ENCODE data around the gene CISH.

Gene CISH

DNA sequence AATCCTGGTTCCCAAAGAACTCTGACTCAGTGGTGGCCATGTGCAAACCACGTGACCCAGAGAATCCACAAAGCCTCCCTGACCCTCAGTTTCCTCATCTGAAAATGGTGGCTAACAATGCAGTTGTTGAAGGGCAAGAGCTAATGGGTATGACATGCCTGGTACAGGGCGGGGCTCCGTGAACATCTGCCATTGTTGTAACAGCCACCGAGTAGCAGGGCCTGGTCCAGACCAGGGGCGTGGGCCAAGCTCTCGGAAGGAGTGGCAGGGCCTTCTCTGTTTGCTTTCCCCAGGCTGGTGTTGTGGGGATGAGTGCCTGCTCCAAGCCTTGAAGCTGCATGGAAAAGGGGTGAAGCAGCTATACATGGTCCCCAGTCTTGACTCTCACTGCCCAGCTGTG, 18.8 kb upstream of the CISH start:
- TF ChIP-seq, protein P1, sequence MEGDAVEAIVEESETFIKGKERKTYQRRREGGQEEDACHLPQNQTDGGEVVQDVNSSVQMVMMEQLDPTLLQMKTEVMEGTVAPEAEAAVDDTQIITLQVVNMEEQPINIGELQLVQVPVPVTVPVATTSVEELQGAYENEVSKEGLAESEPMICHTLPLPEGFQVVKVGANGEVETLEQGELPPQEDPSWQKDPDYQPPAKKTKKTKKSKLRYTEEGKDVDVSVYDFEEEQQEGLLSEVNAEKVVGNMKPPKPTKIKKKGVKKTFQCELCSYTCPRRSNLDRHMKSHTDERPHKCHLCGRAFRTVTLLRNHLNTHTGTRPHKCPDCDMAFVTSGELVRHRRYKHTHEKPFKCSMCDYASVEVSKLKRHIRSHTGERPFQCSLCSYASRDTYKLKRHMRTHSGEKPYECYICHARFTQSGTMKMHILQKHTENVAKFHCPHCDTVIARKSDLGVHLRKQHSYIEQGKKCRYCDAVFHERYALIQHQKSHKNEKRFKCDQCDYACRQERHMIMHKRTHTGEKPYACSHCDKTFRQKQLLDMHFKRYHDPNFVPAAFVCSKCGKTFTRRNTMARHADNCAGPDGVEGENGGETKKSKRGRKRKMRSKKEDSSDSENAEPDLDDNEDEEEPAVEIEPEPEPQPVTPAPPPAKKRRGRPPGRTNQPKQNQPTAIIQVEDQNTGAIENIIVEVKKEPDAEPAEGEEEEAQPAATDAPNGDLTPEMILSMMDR (IDR thresholded peaks at IDR 0.05; ENCODE audit: low read depth, low read length) = no peak
- no peak overlapping the region for H3K4me3 ChIP-seq (replicated peaks in 1 of 2; ENCODE audit: low read depth in 2 of 2, low read length in 2 of 2)
- DNase-seq (ENCODE audit: low read depth in 2 of 2) = no peak

DNA sequence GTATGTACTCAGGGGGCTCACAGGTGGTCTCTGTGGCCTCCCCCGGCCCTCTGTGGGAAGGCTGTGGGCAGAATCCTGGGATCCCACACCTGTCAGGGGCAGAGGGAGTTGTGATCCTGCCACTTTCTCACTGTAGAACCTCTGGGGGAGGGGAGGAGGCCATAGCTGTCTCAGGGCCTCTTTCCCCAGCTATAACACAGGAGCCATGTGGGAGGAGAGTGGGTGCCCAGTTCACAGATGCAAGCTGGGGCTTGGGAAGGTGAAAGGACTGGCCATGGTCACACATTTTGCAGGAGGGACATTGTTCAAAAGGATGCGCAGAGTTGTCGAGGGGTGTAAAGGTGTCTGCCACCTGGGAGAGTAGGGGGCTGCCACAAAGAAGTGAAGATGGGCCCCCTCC, 17.0 kb upstream of the CISH start:
- no peak for DNase-seq (ENCODE audit: low read depth in 2 of 2)
- TF ChIP-seq, protein P1 (IDR thresholded peaks at IDR 0.05; ENCODE audit: low read depth, low read length) = no peak
- no peak overlapping the region for H3K4me3 ChIP-seq (replicated peaks in 1 of 2; ENCODE audit: low read depth in 2 of 2, low read length in 2 of 2)

DNA sequence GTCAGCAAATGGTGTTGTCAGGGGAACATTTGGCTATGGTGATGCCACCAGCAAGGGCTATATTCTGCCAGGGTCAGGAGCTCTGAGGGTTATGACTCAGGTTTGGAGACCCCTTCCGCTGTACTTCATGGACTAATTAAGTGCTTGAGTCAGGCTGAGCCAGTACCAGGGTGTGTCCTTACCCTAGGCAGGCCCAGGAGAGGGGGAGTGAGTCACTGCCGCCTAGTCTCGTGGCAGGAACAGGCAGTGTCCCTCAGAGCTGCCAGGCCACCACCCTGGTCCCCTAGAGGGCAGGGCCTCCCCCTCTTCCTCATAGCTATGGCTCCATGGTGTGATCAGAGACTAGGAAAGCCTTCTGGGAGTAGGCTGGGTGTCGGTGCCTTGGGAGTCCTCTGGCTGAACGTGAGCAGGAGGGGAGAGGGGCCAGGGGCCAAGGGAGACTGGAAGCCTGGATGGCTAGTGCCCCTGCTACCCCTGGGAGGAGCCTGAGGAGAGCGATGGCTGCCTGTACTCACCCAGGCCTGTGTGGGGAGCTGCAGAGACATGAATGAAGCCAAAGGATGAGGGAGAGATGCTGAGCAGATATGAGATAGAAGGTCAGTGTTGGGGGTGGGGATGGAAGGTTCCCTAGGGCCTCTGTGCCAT, 16.0 kb upstream of the CISH start:
- DNase-seq (ENCODE audit: low read depth in 2 of 2) = peak; percentile 40 to 72
- H3K4me3 ChIP-seq (replicated peaks in 1 of 2; ENCODE audit: low read depth in 2 of 2, low read length in 2 of 2) = no peak overlapping the region
- TF ChIP-seq, protein P1 (IDR thresholded peaks at IDR 0.05; ENCODE audit: low read depth, low read length) = peak; percentile 41

DNA sequence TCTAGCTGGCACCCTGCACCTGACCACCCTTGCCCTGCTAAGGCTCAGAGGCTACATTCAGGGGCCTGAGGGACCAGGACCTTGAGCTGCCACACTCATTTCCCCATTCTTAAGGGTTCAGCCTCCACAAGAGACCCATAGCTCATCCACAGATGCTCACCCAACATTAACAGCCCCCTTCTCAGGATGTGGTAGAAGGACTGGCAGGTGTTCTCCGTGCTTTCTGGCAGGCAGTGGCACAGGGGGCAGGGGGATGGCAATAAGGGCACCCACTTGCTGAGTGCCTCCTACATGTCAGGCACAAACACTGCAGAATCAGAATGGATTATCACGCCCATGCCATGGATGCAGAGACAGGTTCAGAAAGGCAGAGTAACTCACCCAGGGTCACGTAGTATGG, 14.8 kb upstream of the CISH start:
- no peak for DNase-seq (ENCODE audit: low read depth in 2 of 2)
- TF ChIP-seq, protein P1 (IDR thresholded peaks at IDR 0.05; ENCODE audit: low read depth, low read length) = no peak
- no peak overlapping the region for H3K4me3 ChIP-seq (replicated peaks in 1 of 2; ENCODE audit: low read depth in 2 of 2, low read length in 2 of 2)

DNA sequence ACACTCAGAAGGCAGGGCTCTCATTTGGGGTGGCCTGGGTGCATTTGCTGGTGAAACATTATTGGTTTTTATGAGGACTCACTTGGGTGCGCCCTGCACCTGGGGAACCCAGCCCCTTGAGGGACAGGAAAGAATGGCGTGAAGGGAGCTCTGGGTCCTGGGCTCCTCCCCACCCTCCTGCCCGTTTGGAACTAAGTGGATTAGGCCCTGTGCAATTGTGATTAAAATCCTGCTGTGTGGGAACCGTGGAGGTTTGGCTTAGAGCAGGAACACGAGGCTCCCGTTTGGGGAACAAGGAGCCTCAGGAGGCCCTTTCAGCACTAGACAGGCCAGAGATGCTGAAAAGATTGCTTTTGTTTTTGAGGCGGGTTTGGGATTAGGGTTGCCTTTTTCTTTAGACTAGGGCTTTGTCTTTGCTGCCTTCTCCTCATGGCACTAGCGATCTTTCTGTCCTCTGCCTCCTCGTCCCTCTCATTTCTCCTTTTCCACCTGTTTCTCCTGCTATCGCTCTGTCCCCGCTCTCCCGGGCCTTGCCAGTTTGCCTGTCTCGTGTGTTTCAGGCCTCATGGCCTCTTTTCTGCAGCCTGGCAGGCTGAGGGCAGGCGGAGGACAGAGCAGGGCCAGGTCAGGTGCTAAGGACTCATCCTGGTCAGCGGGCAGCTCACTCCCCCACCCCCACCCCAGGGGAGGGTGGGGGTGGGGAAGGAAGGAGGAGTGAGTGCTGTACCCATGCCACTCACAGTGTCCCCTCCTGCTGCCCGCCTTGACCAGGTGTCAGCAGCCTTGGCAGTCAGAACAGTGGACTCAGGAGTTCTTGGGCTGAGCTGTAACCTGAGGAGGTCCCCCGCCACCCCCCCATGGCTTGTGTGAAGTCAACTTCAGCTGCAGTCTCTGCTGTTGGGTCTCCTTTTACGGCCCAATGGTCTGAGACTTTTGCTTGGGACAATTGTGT, 13.9 kb upstream of the CISH start:
- H3K4me3 ChIP-seq (replicated peaks in 1 of 2; ENCODE audit: low read depth in 2 of 2, low read length in 2 of 2) = no peak overlapping the region
- TF ChIP-seq, protein P1 (IDR thresholded peaks at IDR 0.05; ENCODE audit: low read depth, low read length) = no peak

DNA sequence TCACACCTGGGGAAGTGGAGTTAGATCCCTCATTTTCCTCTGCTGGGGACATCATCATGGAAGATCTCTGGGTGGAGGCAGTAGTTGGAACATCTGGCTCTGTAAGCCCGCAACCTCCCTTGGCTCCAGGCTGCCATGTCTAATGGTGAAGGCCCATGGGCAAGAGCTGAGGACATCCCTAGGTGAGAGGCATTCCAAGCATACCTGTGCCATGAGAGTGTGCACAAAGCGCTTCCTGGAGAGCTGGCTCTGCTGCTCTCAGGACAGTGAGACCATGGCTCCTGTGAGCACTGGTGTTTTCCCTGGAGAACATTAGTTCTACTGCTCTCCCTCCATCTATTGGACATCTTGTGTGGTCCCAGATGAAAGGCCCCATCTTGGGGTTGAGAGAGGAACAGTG, 13.1 kb upstream of the CISH start:
- TF ChIP-seq, protein P1 (IDR thresholded peaks at IDR 0.05; ENCODE audit: low read depth, low read length) = no peak
- H3K4me3 ChIP-seq (replicated peaks in 1 of 2; ENCODE audit: low read depth in 2 of 2, low read length in 2 of 2) = no peak overlapping the region
- no peak for DNase-seq (ENCODE audit: low read depth in 2 of 2)

More for the DNA sequence above, 13.9 kb upstream of the CISH start:
- no peak for DNase-seq (ENCODE audit: low read depth in 2 of 2)
